NT2/D1 (cell line): Measurements from ENCODE around the gene USP49.

Experiments used
- DNase-seq: peaks from one replicate; pipeline ENCODE4 v3.0.0-alpha.2; 2011; ENCODE audit warnings: low read depth, low spot score
- H3K27me3 ChIP-seq: 2 replicates; pipeline ENCODE4 v1.6.0; 2011; ENCODE audit warnings: mild to moderate bottlenecking; ENCODE audit not compliant: insufficient read length, insufficient read depth
- H3K36me3 ChIP-seq: 2 replicates; pipeline ENCODE4 v1.6.1; 2011; ENCODE audit warnings: mild to moderate bottlenecking, low read length, mixed read lengths; ENCODE audit not compliant: insufficient read depth, insufficient read length
- H3K4me1 ChIP-seq: 2 replicates; pipeline ENCODE4 v1.5.1; 2011; ENCODE audit not compliant: insufficient read depth, insufficient read length
- H3K4me3 ChIP-seq: 2 replicates; pipeline ENCODE4 v1.5.1; 2011; ENCODE audit warnings: low read depth; ENCODE audit not compliant: insufficient read length
- H3K9ac ChIP-seq: 2 replicates; pipeline ENCODE4 v1.6.0; 2011; ENCODE audit warnings: low read depth; ENCODE audit not compliant: insufficient read length
- H3K9me3 ChIP-seq: 2 replicates; pipeline ENCODE4 v1.5.1; 2011; ENCODE audit warnings: mild to moderate bottlenecking, low read length; ENCODE audit not compliant: insufficient read depth
- SUZ12 ChIP-seq: IDR thresholded peaks from 2 replicates; pipeline ENCODE4 v1.6.1; 2011; ENCODE audit not compliant: insufficient read length, insufficient read depth; ENCODE audit errors: extremely low read depth
- YY1 ChIP-seq: IDR thresholded peaks from 2 replicates; pipeline ENCODE4 v1.6.1; 2011; ENCODE audit not compliant: insufficient read length, insufficient read depth
- ZNF274 ChIP-seq: IDR thresholded peaks from 2 replicates; pipeline ENCODE4 v1.6.1; 2011; ENCODE audit warnings: mild to moderate bottlenecking, low read depth, low read length

USP49 gene

GRCh38 chr6:41858703-41859102, 36.5 kb downstream of the USP49 start:
- no peaks in the 10 kb centered on the region for H3K4me1 ChIP-seq
- H3K9me3 ChIP-seq = no peaks in the 10 kb centered on the region
- TF ChIP-seq SUZ12 (no peak), YY1 (no peak), ZNF274 (no peak)
- no peak overlapping the region for H3K4me3 ChIP-seq
- DNase-seq = no peak
- H3K27me3 ChIP-seq = no peaks in the 10 kb centered on the region
- no peaks in the 10 kb centered on the region for H3K36me3 ChIP-seq
- H3K9ac ChIP-seq = no peak overlapping the region

GRCh38 chr6:41850861-41851260, 44.3 kb downstream of the USP49 start:
- Histone ChIP-seq H3K9me3 (no peaks in the 10 kb centered on the region), H3K36me3 (no peaks in the 10 kb centered on the region), H3K4me3 (no peak overlapping the region), H3K27me3 (no peaks in the 10 kb centered on the region), H3K4me1 (no peaks in the 10 kb centered on the region), H3K9ac (no peak overlapping the region)
- no peak for DNase-seq
- TF ChIP-seq ZNF274 = no peak
- no peak for TF ChIP-seq YY1
- TF ChIP-seq SUZ12 = no peak

- Histone ChIP-seq H3K4me1 (no peaks in the 10 kb centered on the region), H3K36me3 (no peaks in the 10 kb centered on the region), H3K9me3 (no peaks in the 10 kb centered on the region), H3K4me3 (no peak overlapping the region), H3K9ac (no peak overlapping the region), H3K27me3 (no peaks in the 10 kb centered on the region)
- DNase-seq = peak; percentile 23
- TF ChIP-seq YY1 (no peak), ZNF274 (no peak), SUZ12 (no peak)
Measured at GRCh38 chr6:41846666-41847237, 48.4 kb downstream of the USP49 start.

- Histone ChIP-seq H3K4me1 (no peaks in the 10 kb centered on the region), H3K36me3 (no peaks in the 10 kb centered on the region), H3K9ac (no peak overlapping the region), H3K27me3 (no peaks in the 10 kb centered on the region), H3K4me3 (no peak overlapping the region), H3K9me3 (no peaks in the 10 kb centered on the region)
- no peak for TF ChIP-seq ZNF274
- no peak for TF ChIP-seq YY1
- TF ChIP-seq SUZ12 = no peak
- DNase-seq = no peak
Measured at GRCh38 chr6:41843178-41843577, 52.0 kb downstream of the USP49 start.

- Histone ChIP-seq H3K4me3 (no peak overlapping the region), H3K36me3 (no peaks in the 10 kb centered on the region), H3K9ac (no peak overlapping the region), H3K27me3 (no peaks in the 10 kb centered on the region), H3K4me1 (no peaks in the 10 kb centered on the region), H3K9me3 (no peaks in the 10 kb centered on the region)
- no peak for DNase-seq
- no peak for TF ChIP-seq SUZ12
- TF ChIP-seq ZNF274 = no peak
- no peak for TF ChIP-seq YY1
Measured at GRCh38 chr6:41840326-41840725, 54.8 kb downstream of the USP49 start.

GRCh38 chr6:41836660-41837052, 58.5 kb downstream of the USP49 start:
- Histone ChIP-seq H3K9ac (no peak overlapping the region), H3K4me1 (no peaks in the 10 kb centered on the region), H3K4me3 (no peak overlapping the region), H3K36me3 (no peaks in the 10 kb centered on the region), H3K27me3 (no peaks in the 10 kb centered on the region), H3K9me3 (no peaks in the 10 kb centered on the region)
- no peak for DNase-seq
- TF ChIP-seq SUZ12 = no peak

GRCh38 chr6:41836022-41836659, 59.0 kb downstream of the USP49 start:
- Histone ChIP-seq H3K9ac (no peak overlapping the region), H3K4me1 (no peaks in the 10 kb centered on the region), H3K27me3 (no peaks in the 10 kb centered on the region), H3K4me3 (no peak overlapping the region), H3K36me3 (no peaks in the 10 kb centered on the region), H3K9me3 (no peaks in the 10 kb centered on the region)
- DNase-seq = no peak
- TF ChIP-seq YY1 = no peak
- TF ChIP-seq ZNF274 = no peak
- TF ChIP-seq SUZ12 = no peak

GRCh38 chr6:41832263-41832662, 62.9 kb downstream of the USP49 start:
- Histone ChIP-seq H3K4me3 (no peak overlapping the region), H3K9me3 (no peaks in the 10 kb centered on the region), H3K4me1 (no peaks in the 10 kb centered on the region), H3K27me3 (no peaks in the 10 kb centered on the region), H3K36me3 (no peaks in the 10 kb centered on the region), H3K9ac (no peak overlapping the region)
- no peak for DNase-seq
- TF ChIP-seq YY1 = no peak
- no peak for TF ChIP-seq SUZ12
- no peak for TF ChIP-seq ZNF274
